HepG2 (cell line): ENCODE data around the gene MFRP. TPM values are rescaled to one million over a fixed set of nuclear protein-coding genes. Genes with fewer than 3 reads are reported as not detected.

Experiments used
- ATAC-seq: fragments of 200-7000 bp; cut with Tn5 transposase; 3 replicates; pipeline ENCODE4 v1.9.1; 2020; ENCODE audit warnings: mild to moderate bottlenecking, moderate library complexity
- BruUV-seq: library from RNA; stranded (reverse); fragments of 400-500 nt; replicated peaks from 2 replicates; lab custom pipeline; 2021; lab: Mats Ljungman, UMichigan
- CTCF ChIA-PET: fragments of 300-600 bp; formaldehyde crosslinking; extraction: SDS; loops from one replicate; lab custom pipeline; 2021; ENCODE audit warnings: low total read pairs, inconsistent platforms, low intra/inter-chr PET ratio; lab: Yijun Ruan, JAX
- POLR2A ChIA-PET: fragments of 350-600 bp; sonication (Branson Sonifier 250); formaldehyde crosslinking; loops from one replicate; lab custom pipeline; 2020; ENCODE audit warnings: antibody characterized with exemption, inconsistent platforms; lab: Yijun Ruan, JAX
- DNase-seq: peaks from one replicate; pipeline ENCODE4 v3.0.0-alpha.2; 2015; ENCODE audit warnings: low spot score
- FAIRE-seq: peaks from 3 replicates; lab custom pipeline; 2011; peaks lifted over from hg19 to GRCh38; lab: Jason Lieb, UNC
- H2AFZ ChIP-seq: one replicate; pipeline ENCODE4 v1.6.1; 2011; ENCODE audit warnings: low read length, inconsistent platforms
- H3K27ac ChIP-seq: fragments of 300-600 bp; 3 replicates; pipeline ENCODE4 v1.8.0; 2011; ENCODE audit warnings: mixed run types, mild to moderate bottlenecking, mixed read lengths, low read length, inconsistent platforms; ENCODE audit not compliant: insufficient read depth; ENCODE audit errors: extremely low read length
- H3K27me3 ChIP-seq, 2 experiments: fragments of 200-600 bp in 1 of 2; 2 replicates in 1 of 2; 3 replicates in 1 of 2; pipeline versions ENCODE4 v1.6.0 to v1.8.0; 2011; ENCODE audit warnings: low read length in 2 of 2, mild to moderate bottlenecking in 2 of 2, moderate library complexity in 2 of 2, inconsistent platforms in 1 of 2; ENCODE audit not compliant: insufficient read depth in 2 of 2, control insufficient read depth in 1 of 2
- H3K36me3 ChIP-seq, 2 experiments: fragments of 200-600 bp in 1 of 2; replicated peaks in 1 of 2; 2 replicates in 1 of 2; 3 replicates in 1 of 2; pipeline versions ENCODE4 v1.5.1 to v1.8.0; 2011; ENCODE audit warnings: low read length in 2 of 2, inconsistent platforms in 1 of 2; ENCODE audit not compliant: insufficient read depth in 2 of 2, control insufficient read depth in 1 of 2
- H3K4me1 ChIP-seq: 2 replicates; pipeline ENCODE4 v1.5.1; 2012; ENCODE audit warnings: low read length, inconsistent platforms; ENCODE audit not compliant: insufficient read depth
- H3K4me2 ChIP-seq: 2 replicates; pipeline ENCODE4 v1.6.0; 2011; ENCODE audit warnings: low read depth, low read length, inconsistent platforms
- H3K4me3 ChIP-seq, 3 experiments: fragments of 200-600 bp in 1 of 3; sonication (generic), shearing (Covaris generic) in 1 of 3; replicated peaks in 1 of 3; 2 replicates each; pipeline ENCODE4 v1.5.1; 2011 to 2016; ENCODE audit warnings: low read length in 3 of 3, inconsistent platforms in 2 of 3, low read depth in 2 of 3, mild to moderate bottlenecking in 2 of 3, control low read depth in 1 of 3, mixed read lengths in 1 of 3; ENCODE audit not compliant: insufficient read depth in 1 of 3
- H3K79me2 ChIP-seq: one replicate; pipeline ENCODE4 v1.6.1; 2011; ENCODE audit warnings: low read length, inconsistent platforms; ENCODE audit not compliant: insufficient read depth
- H3K9ac ChIP-seq: 2 replicates; pipeline ENCODE4 v1.6.0; 2011; ENCODE audit warnings: mild to moderate bottlenecking, low read depth, low read length, inconsistent platforms; ENCODE audit not compliant: insufficient read depth
- H3K9me3 ChIP-seq: 2 replicates; pipeline ENCODE4 v1.5.1; 2012; ENCODE audit warnings: mild to moderate bottlenecking, low read length
- H4K20me1 ChIP-seq: 2 replicates; pipeline ENCODE4 v1.6.0; 2011; ENCODE audit warnings: inconsistent platforms, mild to moderate bottlenecking, low read length, moderate library complexity; ENCODE audit not compliant: insufficient read depth
- ARID5B ChIP-seq: IDR thresholded peaks from 2 replicates; pipeline ENCODE4 v1.4.0; 2020; ENCODE audit warnings: mild to moderate bottlenecking, missing genetic modification reagents
- CREBL2 ChIP-seq: sonication (generic); formaldehyde crosslinking; IDR thresholded peaks from 2 replicates; pipeline ENCODE4 v1.8.1; 2023; ENCODE audit warnings: missing genetic modification reagents, mild to moderate bottlenecking, borderline replicate concordance
- DPF2 ChIP-seq: sonication (generic); formaldehyde crosslinking; IDR thresholded peaks from 2 replicates; pipeline ENCODE4 v1.4.0; 2020; ENCODE audit warnings: mild to moderate bottlenecking, low read depth, missing genetic modification reagents, borderline replicate concordance
- GATAD1 ChIP-seq: IDR thresholded peaks from 2 replicates; pipeline ENCODE4 v1.6.1; 2016; ENCODE audit warnings: missing genetic modification reagents, missing compliant biosample characterization
- HNRNPLL ChIP-seq: fragments of 200-400 bp; formaldehyde crosslinking; IDR thresholded peaks from 2 replicates; pipeline ENCODE4 v1.6.1; 2017; ENCODE audit warnings: mild to moderate bottlenecking, low read depth, low read length; ENCODE audit not compliant: poor library complexity, severe bottlenecking
- MTF1 ChIP-seq: sonication (generic); formaldehyde crosslinking; IDR thresholded peaks from 2 replicates; pipeline ENCODE4 v1.5.0; 2020; ENCODE audit warnings: missing genetic modification reagents
- NCOR1 ChIP-seq: fragments of 200-600 bp; sonication (generic); IDR thresholded peaks from 2 replicates; pipeline ENCODE4 v1.7.0; 2017; ENCODE audit warnings: antibody characterized with exemption, low read length, borderline replicate concordance
- SIN3B ChIP-seq: fragments of 150-350 bp; IDR thresholded peaks from 2 replicates; pipeline ENCODE4 v1.6.1; 2014; ENCODE audit warnings: low read length
- SSRP1 ChIP-seq: IDR thresholded peaks from 2 replicates; pipeline ENCODE4 v1.6.1; 2016; ENCODE audit warnings: control low read depth
- ZBTB38 ChIP-seq: sonication (generic); formaldehyde crosslinking; IDR thresholded peaks from 2 replicates; pipeline ENCODE4 v1.5.1; 2020; ENCODE audit warnings: mild to moderate bottlenecking, missing genetic modification reagents
- ZFP36 ChIP-seq: fragments of 150-350 bp; IDR thresholded peaks from 2 replicates; pipeline ENCODE4 v1.6.1; 2018; ENCODE audit warnings: borderline replicate concordance, low read length, low read depth; ENCODE audit not compliant: partially characterized antibody
- ZNF790 ChIP-seq: sonication (generic); formaldehyde crosslinking; IDR thresholded peaks from 2 replicates; pipeline ENCODE4 v1.8.0; 2022; ENCODE audit warnings: missing genetic modification reagents, mild to moderate bottlenecking, borderline replicate concordance
- WGBS: methylation state at CpG from one replicate; pipeline ENCODE4 v1.1.6; 2017; ENCODE audit warnings: low lambda C conversion rate; 5-methylcytosine and 5-hydroxymethylcytosine counted together
- in situ Hi-C: cut with HindIII; loops from 2 replicates; pipeline ENCODE4 v1.10.0; 2017; ENCODE audit warnings: low pct_unique_long_range_greater_than_20kb; ENCODE audit not compliant: extremely low pct_ligation_motif_present
- intact Hi-C: fragments of 100-400 bp; cut with micrococcal nuclease; formaldehyde crosslinking; loops from one replicate; pipeline ENCODE4 v1.10.0; 2022; ENCODE audit not compliant: unreplicated experiment
- polyA plus RNA-seq, 8 experiments: library from polyadenylated mRNA; depleted of rRNA in 3 of 8; stranded (reverse) in 7 of 8; unstranded in 1 of 8; fragments of >200 nt; fragmentation: Illumina TruSeq in 4 of 8; extraction: Trizol in 4 of 8; gene quantifications; 2 replicates each; pipeline versions ENCODE4 v1.2.1 to v1.2.3, GENCODE V29; 2011 to 2016; ENCODE audit warnings: low read depth in 4 of 8, missing spikeins in 1 of 8, mixed read lengths in 1 of 8; ENCODE audit not compliant: insufficient read depth in 1 of 8
- total RNA-seq, 5 experiments: library from RNA; depleted of rRNA; stranded (reverse); fragments of >200 nt; fragmentation: Illumina TruSeq; extraction: Trizol; gene quantifications; 2 replicates each; pipeline ENCODE4 v1.2.3, GENCODE V29; 2016; ENCODE audit warnings: low read depth in 1 of 5
- TF ChIP-seq, protein P1 (sequence below): sonication (generic); formaldehyde crosslinking; IDR thresholded peaks from 2 replicates; pipeline ENCODE4 v1.5.0; 2020; ENCODE audit warnings: mild to moderate bottlenecking, missing genetic modification reagents, borderline replicate concordance

MFRP gene
- total and polyA plus RNA-seq, 2 of the 13 experiments (the other 11 are each of a cell fraction or from before 2014, with no cell fraction given), result not detected

DNA sequence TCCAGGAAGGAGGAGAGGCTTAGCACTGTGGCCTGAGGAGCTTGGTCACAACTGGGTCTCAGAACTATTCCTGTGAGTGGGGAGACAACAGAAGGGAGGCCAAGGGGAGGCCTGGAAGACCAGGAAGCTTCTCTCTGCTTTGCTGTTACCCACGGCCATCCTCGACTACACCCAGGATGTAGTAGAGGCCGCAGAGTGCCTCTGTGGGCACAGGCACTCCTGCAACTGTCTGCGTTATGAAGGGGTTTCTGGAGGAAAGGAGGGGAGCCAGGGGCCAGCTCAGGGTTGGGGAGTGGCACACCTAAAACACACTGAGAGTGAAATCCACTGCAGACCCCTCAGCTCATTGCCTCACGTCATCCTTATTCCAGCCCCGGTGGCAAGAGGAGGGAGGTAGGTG, 3.8 kb upstream of the MFRP start:
- ChIA-PET CTCF (no interaction called here), POLR2A (interaction anchor here (0.6 to 1.2 kb wide), 4 partner anchors 10 to 468 kb away, joined by 3 to 5 read pairs (median 4); no protein-coding TSS in a partner anchor)
- H3K27me3 ChIP-seq, result peaks cover 0 to 13% of the 10 kb centered on the region in 2 experiments; a peak in 3 of 5 replicates
- H3K4me2 ChIP-seq, result no peak overlapping the region; the same call in 1 of the 2 replicates
- BruUV-seq, result no TSS peak
- ATAC-seq (no peak), FAIRE-seq (no peak), DNase-seq (no peak)
- in situ Hi-C loops (no loop called here), intact Hi-C loops (no loop called here)
- H3K9me3 ChIP-seq, result no peaks in the 10 kb centered on the region
- WGBS, result 39% methylated on average over 6 of the region's 6 CpGs
- H4K20me1 ChIP-seq, result no peaks in the 10 kb centered on the region
- H3K27ac ChIP-seq, result no peak overlapping the region
- no peak overlapping the region for H3K9ac ChIP-seq
- peaks cover 65% of the 10 kb centered on the region for H3K4me1 ChIP-seq
- no peak overlapping the region for H2AFZ ChIP-seq
- no peaks in the 10 kb centered on the region for H3K79me2 ChIP-seq
- H3K4me3 ChIP-seq, result no peak overlapping the region
- no peaks in the 10 kb centered on the region for H3K36me3 ChIP-seq
- TF ChIP-seq MTF1 (CRISPR knock-in tag), result no peak
- no peak for TF ChIP-seq HNRNPLL
- no peak for TF ChIP-seq DPF2 (CRISPR knock-in tag)
- TF ChIP-seq ZBTB38, result no peak
- TF ChIP-seq ZNF790 (CRISPR knock-in tag), result no peak
- TF ChIP-seq, protein P1, sequence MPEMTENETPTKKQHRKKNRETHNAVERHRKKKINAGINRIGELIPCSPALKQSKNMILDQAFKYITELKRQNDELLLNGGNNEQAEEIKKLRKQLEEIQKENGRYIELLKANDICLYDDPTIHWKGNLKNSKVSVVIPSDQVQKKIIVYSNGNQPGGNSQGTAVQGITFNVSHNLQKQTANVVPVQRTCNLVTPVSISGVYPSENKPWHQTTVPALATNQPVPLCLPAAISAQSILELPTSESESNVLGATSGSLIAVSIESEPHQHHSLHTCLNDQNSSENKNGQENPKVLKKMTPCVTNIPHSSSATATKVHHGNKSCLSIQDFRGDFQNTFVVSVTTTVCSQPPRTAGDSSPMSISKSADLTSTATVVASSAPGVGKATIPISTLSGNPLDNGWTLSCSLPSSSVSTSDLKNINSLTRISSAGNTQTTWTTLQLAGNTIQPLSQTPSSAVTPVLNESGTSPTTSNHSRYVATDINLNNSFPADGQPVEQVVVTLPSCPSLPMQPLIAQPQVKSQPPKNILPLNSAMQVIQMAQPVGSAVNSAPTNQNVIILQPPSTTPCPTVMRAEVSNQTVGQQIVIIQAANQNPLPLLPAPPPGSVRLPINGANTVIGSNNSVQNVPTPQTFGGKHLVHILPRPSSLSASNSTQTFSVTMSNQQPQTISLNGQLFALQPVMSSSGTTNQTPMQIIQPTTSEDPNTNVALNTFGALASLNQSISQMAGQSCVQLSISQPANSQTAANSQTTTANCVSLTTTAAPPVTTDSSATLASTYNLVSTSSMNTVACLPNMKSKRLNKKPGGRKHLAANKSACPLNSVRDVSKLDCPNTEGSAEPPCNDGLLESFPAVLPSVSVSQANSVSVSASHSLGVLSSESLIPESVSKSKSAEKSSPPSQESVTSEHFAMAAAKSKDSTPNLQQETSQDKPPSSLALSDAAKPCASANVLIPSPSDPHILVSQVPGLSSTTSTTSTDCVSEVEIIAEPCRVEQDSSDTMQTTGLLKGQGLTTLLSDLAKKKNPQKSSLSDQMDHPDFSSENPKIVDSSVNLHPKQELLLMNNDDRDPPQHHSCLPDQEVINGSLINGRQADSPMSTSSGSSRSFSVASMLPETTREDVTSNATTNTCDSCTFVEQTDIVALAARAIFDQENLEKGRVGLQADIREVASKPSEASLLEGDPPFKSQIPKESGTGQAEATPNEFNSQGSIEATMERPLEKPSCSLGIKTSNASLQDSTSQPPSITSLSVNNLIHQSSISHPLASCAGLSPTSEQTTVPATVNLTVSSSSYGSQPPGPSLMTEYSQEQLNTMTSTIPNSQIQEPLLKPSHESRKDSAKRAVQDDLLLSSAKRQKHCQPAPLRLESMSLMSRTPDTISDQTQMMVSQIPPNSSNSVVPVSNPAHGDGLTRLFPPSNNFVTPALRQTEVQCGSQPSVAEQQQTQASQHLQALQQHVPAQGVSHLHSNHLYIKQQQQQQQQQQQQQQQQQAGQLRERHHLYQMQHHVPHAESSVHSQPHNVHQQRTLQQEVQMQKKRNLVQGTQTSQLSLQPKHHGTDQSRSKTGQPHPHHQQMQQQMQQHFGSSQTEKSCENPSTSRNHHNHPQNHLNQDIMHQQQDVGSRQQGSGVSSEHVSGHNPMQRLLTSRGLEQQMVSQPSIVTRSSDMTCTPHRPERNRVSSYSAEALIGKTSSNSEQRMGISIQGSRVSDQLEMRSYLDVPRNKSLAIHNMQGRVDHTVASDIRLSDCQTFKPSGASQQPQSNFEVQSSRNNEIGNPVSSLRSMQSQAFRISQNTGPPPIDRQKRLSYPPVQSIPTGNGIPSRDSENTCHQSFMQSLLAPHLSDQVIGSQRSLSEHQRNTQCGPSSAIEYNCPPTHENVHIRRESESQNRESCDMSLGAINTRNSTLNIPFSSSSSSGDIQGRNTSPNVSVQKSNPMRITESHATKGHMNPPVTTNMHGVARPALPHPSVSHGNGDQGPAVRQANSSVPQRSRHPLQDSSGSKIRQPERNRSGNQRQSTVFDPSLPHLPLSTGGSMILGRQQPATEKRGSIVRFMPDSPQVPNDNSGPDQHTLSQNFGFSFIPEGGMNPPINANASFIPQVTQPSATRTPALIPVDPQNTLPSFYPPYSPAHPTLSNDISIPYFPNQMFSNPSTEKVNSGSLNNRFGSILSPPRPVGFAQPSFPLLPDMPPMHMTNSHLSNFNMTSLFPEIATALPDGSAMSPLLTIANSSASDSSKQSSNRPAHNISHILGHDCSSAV (CRISPR knock-in tag), result no peak
- TF ChIP-seq GATAD1, result no peak
- TF ChIP-seq ZFP36, result no peak
- TF ChIP-seq CREBL2 (CRISPR knock-in tag), result no peak
- no peak for TF ChIP-seq ARID5B (CRISPR knock-in tag)
- TF ChIP-seq SSRP1 (CRISPR knock-in tag), result no peak
- no peak for TF ChIP-seq NCOR1
- TF ChIP-seq SIN3B, result no peak
